CD4-positive, alpha-beta T cell treated with Interleukin-1 beta for 1 hour (primary cell): ENCODE measurements around the gene GCHFR.

Experiments used
- DNase-seq, 2 donors: peaks; one replicate each; pipeline ENCODE4 v3.0.0-alpha.2; 2020 to 2022

The GCHFR gene

GRCh38 chr15:40754883-40755811 lies 8.7 kb upstream of the GCHFR start, which contains the start of gene RMDN3:
Gene RMDN3 (minus strand): TSS chr15:40755254. CDS start chr15:40754783, 471 bp downstream.
- DNase-seq, result peak; percentile 93 to 94

GRCh38 chr15:40755812-40756208 lies 8.1 kb upstream of the GCHFR start:
- no peak for DNase-seq

DNA sequence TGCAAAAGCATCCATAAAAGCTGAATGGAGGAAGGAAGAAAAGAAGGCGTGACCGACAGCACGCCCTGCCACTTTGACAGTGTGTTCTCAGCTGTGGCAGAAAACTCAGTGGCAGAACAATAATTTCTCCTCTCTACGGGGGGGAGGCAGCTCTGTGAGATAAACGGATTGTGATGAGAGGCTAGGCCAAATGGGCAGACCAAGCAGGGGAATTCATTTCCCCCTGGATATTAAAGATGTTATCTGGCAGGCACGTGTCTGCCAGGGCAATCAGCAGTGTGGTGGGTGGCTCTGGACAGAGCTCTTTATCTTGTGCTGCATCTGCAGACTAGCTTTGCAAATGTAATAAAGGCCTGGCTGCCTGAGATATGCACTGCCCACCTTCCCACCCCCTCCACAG lies 6.9 kb upstream of the GCHFR start:
- no peak for DNase-seq

DNA sequence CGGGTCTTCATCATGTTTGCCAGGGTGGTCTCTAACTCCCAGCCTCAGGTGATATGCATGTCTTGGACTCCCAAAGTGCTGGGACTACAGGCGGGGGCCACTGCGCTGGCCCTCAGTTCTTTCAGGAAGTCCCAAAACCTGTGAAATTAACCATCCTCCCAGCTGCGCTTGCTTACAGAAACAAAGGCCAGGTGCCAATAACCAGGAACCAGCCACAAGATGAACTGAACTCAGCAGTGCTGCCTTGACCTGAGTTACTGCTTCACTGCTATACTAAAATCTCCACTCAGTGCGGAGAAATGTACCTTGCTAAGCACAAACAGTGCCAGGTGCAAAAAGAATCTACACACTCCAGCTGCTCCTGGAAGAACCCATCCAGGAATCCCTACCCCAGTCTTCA lies 3.9 kb upstream of the GCHFR start:
- DNase-seq, result no peak

GRCh38 chr15:40762919-40763800 lies 708 bp upstream of the GCHFR start:
- DNase-seq, result peak; percentile 23 to 38

DNA sequence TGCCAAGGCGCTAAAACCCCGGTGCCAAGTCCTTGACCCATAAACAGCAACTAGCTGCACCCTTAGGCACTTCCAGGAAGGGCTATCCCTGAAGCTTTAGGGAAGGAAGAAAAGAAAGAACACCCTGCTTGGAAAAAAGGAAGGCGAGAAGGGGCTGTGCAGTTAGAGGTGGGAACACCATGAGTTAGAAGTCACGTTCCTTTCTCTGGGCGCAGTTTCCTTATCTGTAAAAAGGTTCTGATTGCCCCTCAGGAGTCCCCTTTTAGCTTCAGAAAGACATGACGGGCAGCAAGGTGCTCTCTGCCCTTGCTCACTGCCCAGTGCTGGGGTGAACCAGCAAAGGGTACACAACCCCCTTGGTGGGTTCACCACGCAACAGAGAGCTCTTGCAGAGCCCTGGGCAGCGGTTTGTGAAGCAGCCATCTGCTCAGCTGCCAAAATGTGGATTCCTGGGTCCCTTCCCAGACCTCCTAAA lies 798 bp downstream of the GCHFR start:
- no peak for DNase-seq

DNA sequence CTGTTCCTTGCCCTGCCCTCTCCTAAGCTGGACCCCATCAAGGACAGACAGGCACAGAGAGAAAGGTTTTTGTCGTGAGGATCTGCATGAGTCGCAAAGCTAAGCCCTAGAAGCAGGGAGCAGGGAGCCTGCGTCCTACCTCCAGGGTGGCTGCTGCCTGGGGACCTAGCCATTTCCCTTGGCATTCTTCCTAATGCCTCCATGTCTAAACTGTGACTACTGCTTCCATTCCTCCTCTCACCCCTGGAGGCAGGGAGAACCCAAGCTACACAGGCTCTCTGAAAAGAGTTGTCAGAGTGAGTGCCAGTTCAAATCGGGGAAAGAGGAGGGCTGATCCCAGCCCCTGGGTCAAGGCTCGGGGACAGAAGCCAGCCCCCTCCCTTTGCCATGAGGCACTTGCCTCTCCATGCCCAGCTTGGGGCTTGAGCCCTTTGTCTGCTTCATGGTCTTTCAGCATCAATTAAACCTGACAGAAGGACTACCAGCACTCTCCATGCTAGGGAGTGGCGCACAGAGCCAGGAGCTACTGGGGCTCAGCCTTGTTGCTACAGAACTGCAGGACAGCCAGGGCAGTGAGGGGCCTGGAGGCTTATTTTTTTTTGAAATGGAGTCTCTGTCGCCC lies 2.4 kb downstream of the GCHFR start:
- DNase-seq, result no peak

DNA sequence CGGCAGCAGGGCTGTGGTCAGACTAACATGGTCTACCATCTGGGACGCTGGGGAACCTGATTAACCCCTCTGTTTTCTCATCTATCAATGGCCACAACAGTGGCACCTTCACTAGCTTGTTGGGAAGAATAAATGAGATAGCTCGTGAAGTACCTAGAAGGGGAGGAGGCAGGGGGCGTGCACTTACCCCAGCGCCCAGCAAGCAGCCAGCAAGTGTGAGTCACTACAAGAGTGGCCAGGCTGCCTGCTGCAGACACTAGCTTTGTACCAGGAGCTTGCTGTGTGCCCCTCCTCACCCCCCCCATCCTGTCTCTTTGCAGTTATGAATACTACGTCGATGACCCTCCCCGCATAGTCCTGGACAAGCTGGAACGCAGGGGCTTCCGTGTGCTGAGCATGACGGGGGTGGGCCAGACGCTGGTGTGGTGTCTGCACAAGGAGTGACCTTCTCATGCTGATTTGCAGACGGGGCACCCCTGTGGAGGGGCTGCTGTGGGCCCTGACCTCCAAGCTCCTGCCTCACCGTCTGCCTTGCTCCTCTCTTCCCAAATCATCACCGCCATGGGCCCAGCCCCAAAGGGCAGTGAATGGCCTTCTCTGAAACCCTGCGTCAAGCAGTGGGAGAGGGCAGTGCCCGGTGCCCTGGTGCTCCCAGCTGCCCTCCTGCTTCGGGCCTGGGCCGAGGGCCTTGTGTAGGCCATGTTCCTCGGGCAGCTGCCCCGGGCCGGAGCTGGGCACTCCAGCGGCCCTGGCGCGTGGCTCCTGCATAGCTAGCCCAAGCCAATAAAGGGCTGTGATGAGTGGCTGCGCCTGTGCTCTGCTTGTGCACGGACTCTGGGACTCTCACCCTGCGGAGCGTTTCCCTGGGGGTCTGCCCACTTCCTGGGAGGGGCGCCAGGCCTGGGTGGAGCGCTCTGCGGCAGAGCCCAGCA lies 3.3 kb downstream of the GCHFR start:
- DNase-seq, result no peak

- no peak for DNase-seq
These were observed 4.1 kb downstream of the GCHFR start for GRCh38 chr15:40767838-40768500.

DNA sequence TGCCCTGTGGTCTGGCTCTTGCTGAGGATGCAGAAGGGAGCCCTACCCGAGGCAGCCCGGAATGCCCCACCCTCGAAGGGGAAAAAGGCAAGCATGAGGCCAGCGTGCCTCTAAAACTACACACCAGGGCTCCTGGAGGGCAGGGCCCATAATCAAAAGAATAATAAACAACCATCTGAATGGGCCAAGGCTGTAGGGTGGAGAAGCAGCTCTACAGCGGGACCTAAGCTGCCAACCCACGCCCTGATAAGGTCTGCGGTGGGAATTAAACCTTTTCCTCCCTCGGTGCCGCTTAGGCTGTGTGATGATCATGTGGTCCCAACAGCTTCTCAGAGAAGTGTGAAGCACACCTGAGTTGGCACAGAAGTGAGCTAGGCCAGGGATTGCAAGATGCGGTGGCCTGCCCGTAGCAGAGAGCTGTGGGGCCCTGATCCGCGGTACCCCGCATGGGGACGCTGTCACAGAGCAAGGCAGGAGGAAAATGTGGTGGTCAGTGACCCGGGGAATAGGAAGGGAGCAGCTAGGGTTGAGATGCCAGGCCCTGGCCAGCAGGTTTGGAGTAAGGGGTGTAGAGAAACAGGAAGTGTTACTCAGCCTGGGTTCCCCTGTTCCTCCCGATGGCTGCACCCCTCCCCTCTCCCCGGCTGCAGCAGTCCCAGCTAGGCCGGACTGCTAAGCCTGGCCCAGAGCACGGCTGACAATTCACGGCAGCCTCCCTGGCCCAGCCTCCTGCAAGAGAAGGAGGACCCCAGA lies 4.8 kb downstream of the GCHFR start:
- DNase-seq, result no peak

DNA sequence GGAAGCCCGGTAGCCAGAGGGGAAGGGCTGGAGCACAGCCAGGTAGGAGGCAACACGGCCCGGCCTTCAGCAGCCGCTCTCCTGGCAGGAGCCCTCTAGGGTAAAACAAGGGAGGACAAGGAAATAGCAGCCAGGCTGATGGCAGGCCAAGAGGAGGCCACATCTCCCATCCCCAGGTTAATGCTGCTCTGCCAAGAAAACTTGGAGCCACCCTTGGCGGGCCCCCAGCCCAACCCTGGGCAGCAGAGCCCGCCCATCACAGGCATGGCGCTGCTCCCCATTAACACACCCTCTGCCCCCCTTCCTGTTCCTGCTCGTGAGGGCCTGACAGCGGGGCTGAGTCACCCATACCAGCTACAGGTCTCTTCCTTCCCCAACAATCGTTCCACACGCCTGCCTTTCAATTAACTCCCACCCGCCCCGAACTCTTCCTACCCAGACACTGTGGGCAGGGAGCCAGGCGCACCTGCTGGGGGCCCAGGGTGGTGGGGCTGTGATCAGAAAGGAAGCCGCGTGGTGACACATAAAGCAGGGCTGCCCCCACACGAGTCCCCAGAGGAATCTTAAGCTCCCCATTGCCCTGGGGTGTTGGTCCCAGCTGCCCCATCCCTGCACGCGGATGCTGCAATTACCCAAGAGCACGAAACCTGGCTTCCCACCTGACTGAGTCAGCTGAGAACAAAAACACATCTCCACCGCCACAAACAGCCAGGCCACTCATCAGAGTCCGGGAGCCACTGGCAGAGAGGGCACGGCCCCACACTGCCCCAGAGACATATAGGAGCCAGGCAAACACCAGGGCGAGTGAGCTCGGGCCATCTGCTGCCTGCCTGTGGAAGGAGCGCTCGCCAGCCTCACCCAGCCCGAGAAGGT lies 5.6 kb downstream of the GCHFR start, which contains the start of gene C15orf62:
C15orf62 (plus strand) TSS at position 707 of the 873 bp plus-strand sequence. CDS start 516 bp downstream, outside the sequence.
- DNase-seq, result peak in 1 of 2 donors; percentile 65

- DNase-seq, result no peak
These were observed 6.4 kb downstream of the GCHFR start for GRCh38 chr15:40770147-40770721.

- DNase-seq, result no peak
These were observed 7.4 kb downstream of the GCHFR start for GRCh38 chr15:40771242-40771641.

DNA sequence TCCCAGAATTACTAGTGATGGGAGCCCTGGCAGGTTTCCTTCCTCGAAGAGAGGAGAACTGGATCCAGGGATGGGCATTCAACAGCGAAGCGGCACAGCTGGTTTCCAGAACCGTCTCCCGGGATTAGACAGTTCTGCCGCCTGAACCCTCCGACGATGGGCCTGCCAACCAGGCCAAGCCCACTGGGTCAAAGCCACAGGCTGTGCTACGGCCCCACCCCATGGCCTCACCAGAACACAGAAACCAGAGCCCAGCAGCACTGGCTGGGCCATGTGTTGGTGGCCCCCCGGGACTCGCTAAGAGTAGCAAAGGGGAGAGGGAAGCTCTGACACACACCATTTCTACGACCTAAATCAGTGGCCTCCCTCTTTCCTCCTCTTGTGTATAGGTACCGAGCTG lies 8.1 kb downstream of the GCHFR start:
- DNase-seq, result no peak

GRCh38 chr15:40773496-40773895 lies 9.6 kb downstream of the GCHFR start:
- DNase-seq, result no peak

- DNase-seq, result no peak
These were observed 10.0 kb downstream of the GCHFR start for GRCh38 chr15:40773902-40774301.

- DNase-seq, result no peak
These were observed 11.1 kb downstream of the GCHFR start for GRCh38 chr15:40775007-40775406.

GRCh38 chr15:40775740-40776536 lies 12.1 kb downstream of the GCHFR start:
- DNase-seq, result no peak
